ENCODE measurements around the gene PRKCA.

Gene PRKCA

DNA sequence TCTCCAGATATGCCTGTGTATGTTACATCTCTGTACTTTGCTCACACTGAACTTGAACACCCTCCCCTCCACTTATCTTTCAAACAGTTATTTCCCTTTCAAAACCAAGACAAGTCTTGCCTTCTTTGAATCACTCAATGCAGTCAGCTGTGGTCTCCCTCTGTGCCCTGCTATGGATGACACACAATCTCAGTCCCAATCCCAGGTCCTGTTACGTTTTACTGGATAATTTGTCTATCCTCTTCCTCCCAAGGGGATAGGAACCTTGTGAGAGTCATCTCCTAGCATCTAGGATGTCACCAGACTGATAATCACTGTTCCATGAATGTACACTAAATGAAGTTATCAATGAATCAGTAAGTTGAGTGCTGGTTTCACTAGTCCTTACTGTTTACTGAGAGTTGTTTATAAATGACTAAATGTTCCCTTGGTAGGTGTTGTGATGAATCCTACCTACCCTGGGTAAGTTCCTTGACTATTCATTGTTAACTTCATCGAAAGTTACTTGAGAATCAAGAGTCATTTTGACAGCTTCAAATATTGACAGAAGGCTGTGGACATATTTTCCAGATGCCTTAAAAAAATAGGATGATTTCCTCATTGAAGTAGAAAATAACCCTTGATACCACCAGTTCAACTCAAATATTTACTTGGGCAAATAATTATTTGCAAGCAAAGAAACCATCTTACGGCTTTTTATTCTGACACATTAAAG, 244.9 kb downstream of the PRKCA start:
- no peak for DNase-seq (ENCODE audit: low read depth)

GRCh38 chr17:66548158-66548557, 245.7 kb downstream of the PRKCA start:
- no peak for DNase-seq (ENCODE audit: low read depth)

- DNase-seq (ENCODE audit: low read depth): no peak
Observed at GRCh38 chr17:66548659-66549310, 246.4 kb downstream of the PRKCA start.

DNA sequence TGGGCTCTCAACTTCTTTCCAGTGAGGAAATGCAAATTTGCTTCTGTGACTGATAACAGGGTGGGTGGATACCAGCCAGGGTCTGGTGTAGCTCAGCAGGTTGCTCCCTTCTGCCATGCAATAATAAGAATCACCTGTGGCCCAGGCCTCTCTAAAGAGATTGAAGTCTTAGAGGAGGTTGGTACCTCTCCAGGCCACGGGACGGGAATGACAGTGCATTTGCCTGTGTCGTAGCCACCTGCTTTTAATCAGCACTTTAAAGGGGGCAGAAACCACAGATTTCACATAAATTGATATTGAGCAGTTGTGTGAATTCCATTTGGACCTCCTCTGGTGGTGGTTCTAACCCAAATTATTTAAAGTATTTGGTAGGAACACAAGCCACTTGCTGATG, 246.9 kb downstream of the PRKCA start:
- DNase-seq (ENCODE audit: low read depth): peak; percentile 70

GRCh38 chr17:66549731-66550207, 247.4 kb downstream of the PRKCA start:
- no peak for DNase-seq (ENCODE audit: low read depth)

DNA sequence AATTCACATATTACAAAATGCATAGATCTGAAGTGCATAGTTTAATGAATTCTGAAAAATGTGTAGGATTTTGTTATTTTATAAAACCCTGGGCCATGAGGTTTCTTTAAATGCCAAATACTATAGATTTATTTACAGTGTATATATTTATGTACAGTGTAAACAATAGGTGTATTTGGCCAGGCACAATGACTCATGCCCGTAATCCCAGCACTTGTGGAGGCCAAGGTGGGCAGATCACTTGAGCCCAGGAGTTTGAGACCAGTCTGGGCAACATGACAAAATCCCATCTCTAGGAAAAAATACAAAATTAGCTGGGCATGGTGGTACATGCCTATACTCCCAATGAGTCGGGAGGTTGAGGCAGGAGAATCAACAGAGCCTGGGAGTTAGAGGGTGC, 249.4 kb downstream of the PRKCA start:
- no peak for DNase-seq (ENCODE audit: low read depth)

DNA sequence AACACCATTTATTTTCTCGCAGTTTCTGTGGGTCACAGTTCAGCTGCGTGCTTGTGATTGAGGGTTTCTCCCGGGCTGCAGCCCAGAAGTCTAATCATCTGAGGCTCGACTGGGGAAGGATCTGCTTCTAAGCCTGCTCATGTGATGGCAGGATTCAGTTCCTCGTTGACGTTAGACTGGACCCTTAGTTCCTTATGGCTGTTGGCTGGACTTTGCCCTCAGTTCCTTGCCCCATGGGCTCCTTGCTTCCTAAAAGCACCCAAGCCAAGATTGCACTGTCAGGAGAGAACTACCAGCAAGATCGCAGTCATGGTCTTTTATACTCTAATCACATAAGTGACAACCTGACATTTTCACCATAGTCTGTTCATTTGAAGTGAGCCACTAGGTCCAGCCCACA, 250.0 kb downstream of the PRKCA start:
- no peak for DNase-seq (ENCODE audit: low read depth)

- no peak for DNase-seq (ENCODE audit: low read depth)
Observed at GRCh38 chr17:66555605-66556004, 253.2 kb downstream of the PRKCA start.

GRCh38 chr17:66557200-66557599, 254.8 kb downstream of the PRKCA start:
- no peak for DNase-seq (ENCODE audit: low read depth)

DNA sequence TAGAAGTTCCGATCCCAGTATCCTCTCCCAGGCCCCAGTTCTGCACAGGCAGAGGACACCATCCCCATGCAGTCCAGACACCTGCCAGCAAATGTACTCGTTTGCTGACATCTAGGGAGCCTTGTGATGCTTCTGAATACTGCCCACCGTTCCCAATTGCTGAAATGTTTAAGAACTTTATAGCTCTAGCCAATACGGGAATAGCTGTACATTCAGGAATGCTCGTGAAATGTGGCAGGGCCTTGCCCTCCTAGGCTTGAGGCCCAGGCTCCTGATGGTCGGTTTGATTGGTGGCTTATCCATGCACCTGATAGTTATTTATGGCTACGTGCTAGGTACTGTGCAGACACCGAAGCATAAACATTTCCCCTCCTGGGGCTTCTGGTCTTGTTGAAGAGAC, 255.5 kb downstream of the PRKCA start:
- no peak for DNase-seq (ENCODE audit: low read depth)

DNA sequence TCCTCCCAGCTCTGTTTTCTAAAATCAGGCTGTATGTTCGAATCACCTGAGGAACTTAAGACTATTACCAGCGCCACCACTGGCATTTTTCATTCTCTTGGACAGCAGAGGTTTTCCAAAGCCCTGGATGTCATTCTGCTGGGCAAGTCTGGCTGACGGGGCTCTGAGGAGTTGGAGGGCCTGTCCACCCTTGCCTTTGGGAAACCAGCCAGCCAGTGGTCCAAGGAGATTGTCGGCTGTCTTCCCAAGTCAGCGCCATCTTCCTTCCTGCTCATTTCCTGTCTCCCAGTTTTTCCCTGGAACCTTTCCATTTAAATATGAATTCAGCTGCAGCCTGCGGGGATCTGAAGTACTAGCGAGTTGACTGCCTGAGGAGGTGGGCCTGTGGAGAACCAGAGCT, 258.3 kb downstream of the PRKCA start:
- no peak for DNase-seq (ENCODE audit: low read depth)

DNA sequence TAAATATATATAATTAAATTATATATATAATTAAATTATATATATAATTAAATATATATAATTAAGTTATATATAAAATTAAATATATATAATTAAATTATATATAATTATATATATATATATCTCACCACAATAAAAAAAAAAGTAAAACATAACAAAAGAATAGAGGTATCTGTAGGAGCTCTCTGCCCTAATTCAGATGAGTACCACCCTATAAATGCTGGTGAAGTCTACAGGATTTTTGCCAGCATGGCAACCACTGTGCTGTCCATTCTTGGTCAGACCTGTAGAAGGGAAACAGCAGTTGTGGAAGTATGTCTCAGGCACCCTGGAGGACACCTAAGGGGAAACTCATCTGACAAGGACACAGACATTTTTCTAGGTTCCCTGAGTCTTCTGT, 259.7 kb downstream of the PRKCA start:
- DNase-seq (ENCODE audit: low read depth): no peak

GRCh38 chr17:66564992-66565465, 262.6 kb downstream of the PRKCA start:
- no peak for DNase-seq (ENCODE audit: low read depth)

DNA sequence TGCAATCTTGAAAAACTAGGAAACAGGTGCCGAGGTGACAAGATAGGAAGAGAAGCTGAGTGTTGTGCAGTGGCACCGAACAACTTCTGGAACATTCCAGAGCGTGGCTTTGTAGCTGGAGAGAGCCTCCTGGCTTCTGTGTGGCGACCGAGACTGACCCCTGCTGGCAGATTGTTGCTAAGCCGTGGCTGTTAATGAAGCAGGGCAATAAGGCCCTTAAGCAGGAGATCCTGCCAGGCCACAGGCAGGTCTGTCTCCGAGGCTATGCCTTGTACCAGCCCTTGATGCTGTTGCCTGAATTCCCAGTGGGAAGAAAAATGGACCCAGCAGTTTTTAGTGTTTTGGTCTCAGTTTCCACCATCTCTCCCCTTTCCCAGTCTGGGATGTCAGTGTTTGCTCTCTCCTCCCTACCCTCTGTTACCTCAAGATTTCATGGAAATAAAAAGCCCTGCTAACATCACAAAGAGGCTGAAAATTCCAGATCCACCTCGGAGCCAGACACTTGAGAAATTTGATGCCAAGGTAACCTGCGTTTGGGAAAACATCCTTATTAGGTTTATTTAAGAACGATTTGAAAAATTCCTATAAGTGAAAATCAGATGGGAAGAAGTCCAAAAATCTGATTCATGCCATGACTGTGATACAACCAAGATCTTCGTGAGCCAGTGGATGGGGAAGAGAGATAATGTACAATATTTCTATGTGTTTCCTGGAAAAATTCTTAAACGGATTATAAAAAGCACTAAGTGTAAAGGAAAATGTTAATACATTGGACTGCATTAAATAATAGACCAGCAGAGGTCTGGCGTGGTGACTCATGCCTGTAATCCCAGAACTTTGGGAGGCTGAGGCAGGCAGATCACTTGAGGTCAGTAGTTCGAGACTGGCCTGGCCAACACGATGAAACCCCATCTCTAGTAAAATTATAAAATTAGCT, 265.1 kb downstream of the PRKCA start:
- DNase-seq (ENCODE audit: low read depth): peak; percentile 62

DNA sequence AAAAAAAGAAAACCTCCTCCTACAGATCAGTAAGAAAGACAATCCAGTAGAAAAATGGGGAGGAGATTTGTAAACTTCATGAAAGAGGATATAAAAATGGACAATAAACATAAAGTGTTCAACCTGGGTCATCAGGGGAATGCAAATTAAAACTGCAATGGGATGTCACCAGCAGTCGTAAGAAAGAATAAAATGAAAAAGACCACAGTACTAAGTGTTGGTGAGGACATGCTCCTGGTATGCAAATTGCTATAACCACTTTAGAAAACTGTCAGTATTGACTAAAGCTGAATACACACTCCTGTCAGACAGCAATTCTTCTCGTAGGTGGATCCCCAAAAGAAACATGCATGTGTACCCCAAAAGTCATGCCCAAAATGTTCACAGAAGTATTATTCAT, 267.2 kb downstream of the PRKCA start:
- DNase-seq (ENCODE audit: low read depth): no peak

GRCh38 chr17:66570447-66571195, 268.2 kb downstream of the PRKCA start:
- DNase-seq (ENCODE audit: low read depth): no peak

GRCh38 chr17:66571745-66572144, 269.3 kb downstream of the PRKCA start:
- DNase-seq (ENCODE audit: low read depth): no peak

- DNase-seq (ENCODE audit: low read depth): no peak
Observed at GRCh38 chr17:66573078-66573477, 270.7 kb downstream of the PRKCA start.

DNA sequence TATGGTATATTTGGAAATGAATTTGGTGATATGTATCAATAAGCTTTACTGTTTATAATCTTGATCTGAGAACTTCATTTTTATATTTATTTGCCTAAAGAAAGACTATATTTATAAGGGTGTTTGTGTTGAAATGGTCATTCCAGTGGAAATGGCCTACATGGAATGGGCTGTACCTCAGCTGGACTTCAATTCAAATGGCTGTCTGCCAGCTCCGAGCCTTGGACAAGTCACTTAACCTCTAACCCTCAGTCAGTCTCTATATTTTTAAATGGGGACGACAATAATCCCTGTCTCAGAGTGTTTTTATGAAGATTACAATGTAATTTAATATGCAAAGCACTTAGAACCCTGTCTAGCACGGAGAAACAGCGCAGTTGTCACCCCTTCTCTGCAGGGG, 271.7 kb downstream of the PRKCA start:
- no peak for DNase-seq (ENCODE audit: low read depth)

- no peak for DNase-seq (ENCODE audit: low read depth)
Observed at GRCh38 chr17:66576473-66576872, 274.1 kb downstream of the PRKCA start.

GRCh38 chr17:66577041-66577440, 274.6 kb downstream of the PRKCA start:
- DNase-seq (ENCODE audit: low read depth): no peak

Measured in GM04504 (cell line).